NCI-H510A (cell line): Measurements from ENCODE around the gene EPC1.
"Not testable (repeated sequence)": the region's sequence is repeated elsewhere in the genome, so short reads cannot be mapped to it uniquely, and the experiment has no call there.

Experiments
- DNase-seq: peaks from one replicate; lab custom pipeline; 2025; lab: John Stamatoyannopoulos, UW

EPC1 gene

DNA sequence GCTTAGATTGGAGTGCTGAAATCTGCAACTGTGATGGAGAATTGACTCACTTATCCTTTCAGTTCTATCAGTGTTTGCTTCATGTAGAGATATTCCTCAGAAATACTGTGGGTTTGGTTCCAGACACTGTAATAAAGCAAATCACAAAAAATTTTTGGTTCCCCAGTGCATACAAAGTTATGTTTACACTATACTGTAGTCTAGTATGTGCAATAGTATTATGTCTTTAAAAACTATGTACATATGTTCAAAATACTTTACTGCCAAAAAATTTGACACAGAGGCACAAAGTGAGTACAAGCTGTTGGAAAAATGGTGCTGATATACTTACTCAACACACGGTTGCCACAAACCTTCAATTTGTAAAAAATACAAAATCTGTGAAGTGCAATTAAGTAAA is 112.5 kb downstream of the EPC1 start:
- no peak for DNase-seq

- DNase-seq: not testable (repeated sequence)
These were observed 113.6 kb downstream of the EPC1 start for GRCh38 chr10:32233375-32233774.

DNA sequence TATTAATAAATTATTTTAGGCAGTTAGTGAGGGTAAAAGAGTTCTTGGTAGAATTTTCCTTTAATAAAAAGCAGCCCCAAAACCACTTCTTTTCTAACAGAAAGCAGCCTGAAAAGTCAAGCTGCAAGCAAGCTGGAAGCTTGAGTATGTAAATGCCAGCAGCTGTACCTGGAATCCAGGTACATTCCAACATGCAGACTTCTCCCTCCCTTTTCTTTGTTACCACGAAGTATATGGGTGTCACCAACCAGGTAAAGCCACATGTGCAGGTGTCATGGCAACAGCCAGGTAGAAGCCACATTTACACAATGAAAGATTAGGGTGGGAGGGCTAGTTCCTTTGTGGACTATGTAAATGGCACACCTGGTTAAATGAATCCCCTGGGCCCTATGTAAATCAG is 114.6 kb downstream of the EPC1 start:
- no peak for DNase-seq

DNA sequence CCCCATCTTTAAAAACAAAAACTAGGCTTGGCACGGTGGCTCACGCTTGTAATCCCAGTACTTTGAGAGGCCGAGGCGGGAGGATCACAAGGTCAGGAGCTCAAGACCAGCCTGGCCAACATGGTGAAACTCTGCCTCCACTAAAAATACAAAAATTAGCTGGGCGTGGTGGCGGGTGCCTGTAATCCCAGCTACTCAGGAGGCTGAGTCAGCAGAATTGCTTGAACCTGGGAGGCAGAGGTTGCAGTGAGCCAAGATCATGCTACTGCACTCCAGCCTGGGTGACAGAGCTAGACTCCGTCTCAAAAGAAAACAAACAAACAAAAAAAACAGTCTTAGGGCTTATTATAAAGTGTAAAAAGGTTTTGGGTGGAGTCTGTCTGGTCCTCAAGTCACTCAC is 117.2 kb downstream of the EPC1 start:
- not testable (repeated sequence) for DNase-seq

- DNase-seq: no peak
These were observed 117.8 kb downstream of the EPC1 start for GRCh38 chr10:32229170-32229569.

GRCh38 chr10:32227802-32228201 is 119.2 kb downstream of the EPC1 start:
- no peak for DNase-seq

DNA sequence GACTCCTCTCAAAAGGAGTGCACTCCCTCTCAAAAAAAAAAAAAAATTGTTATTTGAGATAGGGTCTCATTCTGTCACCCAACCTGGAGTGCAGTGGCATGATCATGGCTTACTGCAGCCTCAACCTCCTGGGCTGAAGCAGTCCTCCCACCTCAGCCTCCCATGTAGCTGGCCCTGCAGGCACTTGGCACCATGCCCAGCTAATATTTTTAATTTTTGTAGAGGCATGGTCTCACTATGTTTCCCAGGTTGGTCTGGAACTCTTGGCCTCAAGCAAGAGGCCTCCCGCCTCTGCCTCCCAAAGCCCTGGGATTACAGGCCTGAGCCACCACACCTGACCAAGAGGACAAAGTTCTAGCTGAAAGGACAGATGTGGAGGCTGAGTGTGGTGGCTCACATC is 120.3 kb downstream of the EPC1 start:
- DNase-seq: no peak

- no peak for DNase-seq
These were observed 121.0 kb downstream of the EPC1 start for GRCh38 chr10:32225976-32226375.

- DNase-seq: not testable (repeated sequence)
These were observed 124.6 kb downstream of the EPC1 start for GRCh38 chr10:32222376-32222775.

DNA sequence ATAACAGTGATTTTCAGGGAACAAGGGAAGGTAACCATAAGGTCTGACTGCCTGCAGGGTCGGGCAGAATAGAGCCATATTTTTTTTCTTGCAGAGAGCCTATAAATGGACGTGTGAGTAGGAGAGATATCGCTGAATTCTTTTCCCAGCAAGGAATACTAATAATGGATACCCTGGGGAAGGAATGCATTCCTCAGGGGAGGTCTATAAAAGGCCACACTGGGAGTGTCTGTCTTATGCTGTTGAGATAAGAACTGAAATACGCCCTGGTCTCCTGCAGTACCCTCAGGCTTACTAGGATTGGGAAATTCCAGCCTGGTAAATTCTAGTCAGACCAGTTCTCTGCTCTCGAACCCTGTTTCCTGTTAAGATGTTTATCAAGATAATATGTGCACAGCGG is 127.8 kb downstream of the EPC1 start:
- DNase-seq: not testable (repeated sequence)

DNA sequence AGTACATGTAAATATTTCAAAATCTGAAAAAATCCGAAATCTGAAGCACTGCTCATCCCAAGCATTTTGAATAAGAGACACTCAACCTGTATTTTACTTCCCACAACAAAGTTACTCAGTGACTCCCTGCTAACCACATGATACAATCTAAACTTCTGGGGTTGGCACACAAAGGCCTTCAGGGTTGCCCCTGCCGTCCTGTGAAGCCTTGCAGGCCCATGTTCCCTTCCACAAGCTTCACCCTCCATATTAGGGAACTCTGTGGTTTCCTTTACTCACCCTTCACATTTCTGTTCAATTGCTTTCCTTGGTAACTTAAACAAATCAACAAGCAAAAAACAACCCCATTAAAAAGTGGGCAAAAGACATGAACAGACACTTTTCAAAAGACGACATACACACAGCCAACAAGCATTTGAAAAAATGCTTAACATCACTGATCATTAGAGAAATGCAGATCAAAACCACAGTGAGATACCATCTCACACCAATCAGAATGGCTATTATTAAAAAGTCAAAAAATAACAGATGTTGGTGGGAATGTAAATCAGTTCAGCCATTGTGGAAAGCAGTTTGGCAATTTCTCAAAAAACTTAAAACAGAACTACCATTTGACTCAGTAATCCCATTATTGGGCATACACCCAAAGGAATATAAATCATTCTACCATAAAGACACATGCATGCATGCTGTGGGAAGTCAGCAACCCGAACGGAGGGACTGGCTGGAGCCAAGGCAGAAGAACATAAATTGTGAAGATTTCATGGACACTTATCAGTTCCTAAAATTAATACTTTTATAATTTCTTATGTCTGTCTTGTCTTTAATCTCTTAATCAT is 128.5 kb downstream of the EPC1 start:
- not testable (repeated sequence) for DNase-seq
